HepG2 (cell line): Measurements from ENCODE around the gene TMEM253. TPM values are rescaled to one million over a fixed set of nuclear protein-coding genes. Genes with fewer than 3 reads are reported as not detected.

Source experiments
- AGO1 ChIP-seq: fragments of 200-400 bp; formaldehyde crosslinking; IDR thresholded peaks from 2 replicates; pipeline ENCODE4 v1.6.1; 2017; ENCODE audit warnings: mild to moderate bottlenecking, low read depth, low read length, moderate library complexity; ENCODE audit not compliant: poor library complexity, severe bottlenecking
- ARHGAP35 ChIP-seq: sonication (generic); formaldehyde crosslinking; IDR thresholded peaks from 2 replicates; pipeline ENCODE4 v1.9.0; 2022; ENCODE audit warnings: mild to moderate bottlenecking, inconsistent platforms, moderate library complexity, missing genetic modification reagents, borderline replicate concordance
- ARNTL ChIP-seq: sonication (generic); formaldehyde crosslinking; IDR thresholded peaks from 2 replicates; pipeline ENCODE4 v1.4.0; 2020; ENCODE audit warnings: mild to moderate bottlenecking, missing genetic modification reagents
- BORCS8-MEF2B ChIP-seq: sonication (generic); formaldehyde crosslinking; IDR thresholded peaks from 2 replicates; pipeline ENCODE4 v1.8.0; 2022; ENCODE audit warnings: mild to moderate bottlenecking, missing genetic modification reagents
- MAF1 ChIP-seq: sonication (generic); formaldehyde crosslinking; IDR thresholded peaks from 2 replicates; pipeline ENCODE4 v1.5.0; 2020; ENCODE audit warnings: missing genetic modification reagents, borderline replicate concordance
- MTA1 ChIP-seq: sonication (generic); formaldehyde crosslinking; IDR thresholded peaks from 2 replicates; pipeline ENCODE4 v1.4.0; 2020; ENCODE audit warnings: missing genetic modification reagents, mild to moderate bottlenecking, borderline replicate concordance
- NPAS2 ChIP-seq: sonication (generic); formaldehyde crosslinking; IDR thresholded peaks from 2 replicates; pipeline ENCODE4 v1.8.0; 2022; ENCODE audit warnings: mild to moderate bottlenecking, missing genetic modification reagents, borderline replicate concordance
- NR2C2 ChIP-seq: sonication (generic); formaldehyde crosslinking; IDR thresholded peaks from 2 replicates; pipeline ENCODE4 v1.4.0; 2020; ENCODE audit warnings: missing genetic modification reagents, mild to moderate bottlenecking, moderate library complexity, borderline replicate concordance
- REL ChIP-seq: sonication (generic); formaldehyde crosslinking; conservative IDR thresholded peaks from 2 replicates; pipeline ENCODE4 v1.8.0; 2022; ENCODE audit warnings: mild to moderate bottlenecking, missing genetic modification reagents, moderate library complexity
- RFXAP ChIP-seq: sonication (generic); formaldehyde crosslinking; IDR thresholded peaks from 2 replicates; pipeline ENCODE4 v1.4.0; 2020; ENCODE audit warnings: missing genetic modification reagents, borderline replicate concordance
- STAG1 ChIP-seq: sonication (generic); formaldehyde crosslinking; IDR thresholded peaks from 2 replicates; pipeline ENCODE4 v1.4.0; 2020; ENCODE audit warnings: missing genetic modification reagents
- ZBTB10 ChIP-seq: sonication (generic); formaldehyde crosslinking; IDR thresholded peaks from 2 replicates; pipeline ENCODE4 v1.4.0; 2020; ENCODE audit warnings: missing genetic modification reagents, borderline replicate concordance
- ZNF207 ChIP-seq: fragments of 450-650 bp; IDR thresholded peaks from 2 replicates; pipeline ENCODE4 v1.6.1; 2016; ENCODE audit warnings: antibody characterized with exemption, borderline replicate concordance
- ZNF563 ChIP-seq: sonication (generic); formaldehyde crosslinking; IDR thresholded peaks from 2 replicates; pipeline ENCODE4 v1.8.0; 2022; ENCODE audit warnings: mild to moderate bottlenecking, moderate library complexity, missing genetic modification reagents
- ZNF569 ChIP-seq: sonication (generic); formaldehyde crosslinking; IDR thresholded peaks from 2 replicates; pipeline ENCODE4 v1.5.0; 2020; ENCODE audit warnings: mild to moderate bottlenecking, missing genetic modification reagents, moderate library complexity, borderline replicate concordance
- ZNF646 ChIP-seq: sonication (generic); formaldehyde crosslinking; IDR thresholded peaks from 2 replicates; pipeline ENCODE4 v1.9.0; 2021; ENCODE audit warnings: mild to moderate bottlenecking, missing genetic modification reagents
- ZNF746 ChIP-seq: sonication (generic); formaldehyde crosslinking; IDR thresholded peaks from 2 replicates; pipeline ENCODE4 v1.8.0; 2022; ENCODE audit warnings: mild to moderate bottlenecking, missing genetic modification reagents
- ZNF749 ChIP-seq: sonication (generic); formaldehyde crosslinking; IDR thresholded peaks from 2 replicates; pipeline ENCODE4 v1.8.0; 2022; ENCODE audit warnings: mild to moderate bottlenecking, missing genetic modification reagents, moderate library complexity, borderline replicate concordance
- polyA plus RNA-seq, 8 experiments: library from polyadenylated mRNA; depleted of rRNA in 3 of 8; stranded (reverse) in 7 of 8; unstranded in 1 of 8; fragments of >200 nt; fragmentation: Illumina TruSeq in 4 of 8; extraction: Trizol in 4 of 8; gene quantifications; 2 replicates each; pipeline versions ENCODE4 v1.2.1 to v1.2.3, GENCODE V29; 2011 to 2016; ENCODE audit warnings: low read depth in 4 of 8, missing spikeins in 1 of 8, mixed read lengths in 1 of 8; ENCODE audit not compliant: insufficient read depth in 1 of 8
- total RNA-seq, 5 experiments: library from RNA; depleted of rRNA; stranded (reverse); fragments of >200 nt; fragmentation: Illumina TruSeq; extraction: Trizol; gene quantifications; 2 replicates each; pipeline ENCODE4 v1.2.3, GENCODE V29; 2016; ENCODE audit warnings: low read depth in 1 of 5

Gene TMEM253
- total and polyA plus RNA-seq, 2 of the 13 experiments (the other 11 are each of a cell fraction or from before 2014, with no cell fraction given) = 0.29 to 0.45 TPM

GRCh38 chr14:21090194-21090939 lies 10.5 kb upstream of the TMEM253 start (continued):
- no peak for TF ChIP-seq ZBTB10 (CRISPR knock-in tag)
- TF ChIP-seq ZNF749 (CRISPR knock-in tag) = no peak
- TF ChIP-seq ZNF563 (CRISPR knock-in tag) = 0 out of 2 replicates have a peak, but pooled peaks have one; percentile 19
- TF ChIP-seq NR2C2 (CRISPR knock-in tag) = no peak
- no peak for TF ChIP-seq ZNF207
- TF ChIP-seq ZNF646 (CRISPR knock-in tag) = 0 out of 2 replicates have a peak, but pooled peaks have one; percentile 32
- TF ChIP-seq MTA1 (CRISPR knock-in tag) = peak; percentile 50; the same call in 1 of the 2 replicates
- no peak for TF ChIP-seq NPAS2
- TF ChIP-seq MAF1 (CRISPR knock-in tag) = no peak
- TF ChIP-seq ARNTL (CRISPR knock-in tag) = no peak
- peak; percentile 90 for TF ChIP-seq AGO1
- TF ChIP-seq RFXAP (CRISPR knock-in tag) = no peak
- no peak for TF ChIP-seq REL (CRISPR knock-in tag)
- TF ChIP-seq BORCS8-MEF2B (CRISPR knock-in tag) = peak; percentile 23; the same call in 1 of the 2 replicates
- TF ChIP-seq STAG1 (CRISPR knock-in tag) = peak; percentile 57
- TF ChIP-seq ZNF569 (CRISPR knock-in tag) = no peak
- TF ChIP-seq ZNF746 (CRISPR knock-in tag) = no peak
- 0 out of 2 replicates have a peak, but pooled peaks have one; percentile 41 for TF ChIP-seq ARHGAP35 (CRISPR knock-in tag)
